HEK293T (cell line): ENCODE results near the gene LNX2.

Experiments used
- BHLHE40 ChIP-seq: fragments of 450-650 bp; IDR thresholded peaks from 2 replicates; pipeline ENCODE4 v1.6.1; 2016; ENCODE audit warnings: mild to moderate bottlenecking, moderate library complexity, borderline replicate concordance
- FOXM1 ChIP-seq: fragments of 450-650 bp; IDR thresholded peaks from 2 replicates; pipeline ENCODE4 v1.6.1; 2017; ENCODE audit warnings: mild to moderate bottlenecking, borderline replicate concordance
- NFRKB ChIP-seq: fragments of 450-650 bp; IDR thresholded peaks from 2 replicates; pipeline ENCODE4 v1.6.1; 2016; ENCODE audit warnings: mild to moderate bottlenecking, moderate library complexity
- PKNOX1 ChIP-seq: fragments of 450-650 bp; IDR thresholded peaks from 2 replicates; pipeline ENCODE4 v1.6.1; 2016

GRCh38 chr13:27556109-27556508 lies 64.2 kb downstream of the LNX2 start:
- TF ChIP-seq PKNOX1, result no peak
- no peak for TF ChIP-seq FOXM1
- TF ChIP-seq BHLHE40, result no peak
- no peak for TF ChIP-seq NFRKB
